CD4-positive, CD25-positive, alpha-beta regulatory T cell (primary cell): ENCODE measurements around the gene NRBF2. TPM values are rescaled to one million over a fixed set of nuclear protein-coding genes. Genes with fewer than 3 reads are reported as not detected.

Experiments
- ATAC-seq, 2 donors: fragments of 150-1000 bp; cut with Tn5 transposase; one replicate each; pipeline ENCODE4 v1.10.0; 2021; ENCODE audit warnings: low read depth in 2 of 2, moderate number of reproducible peaks in 2 of 2, moderate library complexity in 1 of 2
- DNase-seq, 3 donors: peaks; one replicate each; pipeline versions ENCODE4 v3.0.0 to v3.0.0-alpha.2; 2012 to 2022; ENCODE audit warnings: mixed read lengths in 1 of 3
- H3K27ac ChIP-seq: one replicate; pipeline ENCODE4 v1.7.0; 2013; ENCODE audit warnings: mild to moderate bottlenecking, low read length; ENCODE audit not compliant: insufficient read depth, poor library complexity, severe bottlenecking
- H3K27me3 ChIP-seq: one replicate; pipeline ENCODE4 v1.7.0; 2013; ENCODE audit warnings: low read length; ENCODE audit not compliant: control insufficient read depth, insufficient read depth
- H3K36me3 ChIP-seq: one replicate; pipeline ENCODE4 v1.7.0; 2013; ENCODE audit warnings: mild to moderate bottlenecking, low read length, moderate library complexity; ENCODE audit not compliant: control insufficient read depth, insufficient read depth
- H3K4me1 ChIP-seq: 2 replicates; pipeline ENCODE4 v1.7.0; 2013; ENCODE audit warnings: mild to moderate bottlenecking, low read length; ENCODE audit not compliant: insufficient read depth, control insufficient read depth, poor library complexity, severe bottlenecking
- H3K4me3 ChIP-seq: one replicate; pipeline ENCODE4 v1.7.0; 2013; ENCODE audit warnings: low read depth, mild to moderate bottlenecking, low read length, moderate library complexity
- H3K9me3 ChIP-seq, 2 experiments: 1 replicate in 1 of 2; 2 replicates in 1 of 2; pipeline ENCODE4 v1.7.0; 2013; ENCODE audit warnings: low read length in 2 of 2, mild to moderate bottlenecking in 1 of 2, moderate library complexity in 1 of 2; ENCODE audit not compliant: control insufficient read depth in 2 of 2
- H3K27ac Mint-ChIP-seq, 3 donors: one replicate each; pipeline ENCODE4 v1.8.0; 2020 to 2022; ENCODE audit warnings: mild to moderate bottlenecking in 3 of 3, mixed read lengths in 3 of 3, moderate library complexity in 2 of 3
- H3K27me3 Mint-ChIP-seq: one replicate; pipeline ENCODE4 v1.8.0; 2022; ENCODE audit warnings: mild to moderate bottlenecking, mixed read lengths
- H3K36me3 Mint-ChIP-seq: one replicate; pipeline ENCODE4 v1.8.0; 2020; ENCODE audit warnings: mixed read lengths
- H3K4me1 Mint-ChIP-seq, 4 donors: one replicate each; pipeline ENCODE4 v1.8.0; 2020 to 2022; ENCODE audit warnings: mixed read lengths in 4 of 4, mild to moderate bottlenecking in 1 of 4
- H3K4me3 Mint-ChIP-seq, 4 donors: one replicate each; pipeline ENCODE4 v1.8.0; 2020 to 2022; ENCODE audit warnings: mild to moderate bottlenecking in 4 of 4, mixed read lengths in 4 of 4, moderate library complexity in 3 of 4
- H3K9me3 Mint-ChIP-seq, 7 donors: one replicate each; pipeline ENCODE4 v1.8.0; 2020 to 2022; ENCODE audit warnings: mixed read lengths in 7 of 7, mild to moderate bottlenecking in 3 of 7, moderate library complexity in 2 of 7
- polyA plus RNA-seq, 4 donors: library from polyadenylated mRNA; unstranded; fragments of 300-500 nt; fragmentation: Illumina TruSeq; gene quantifications; one replicate each; pipeline ENCODE4 v1.2.3, GENCODE V29; 2021
- total RNA-seq: library from RNA; stranded (reverse); gene quantifications from one replicate; pipeline ENCODE4 v1.2.3, GENCODE V29; 2022

Gene NRBF2
- total and polyA plus RNA-seq, 5 donors from 2014 or later, result 24.4 to 38.8 (median 28.2) TPM

DNA sequence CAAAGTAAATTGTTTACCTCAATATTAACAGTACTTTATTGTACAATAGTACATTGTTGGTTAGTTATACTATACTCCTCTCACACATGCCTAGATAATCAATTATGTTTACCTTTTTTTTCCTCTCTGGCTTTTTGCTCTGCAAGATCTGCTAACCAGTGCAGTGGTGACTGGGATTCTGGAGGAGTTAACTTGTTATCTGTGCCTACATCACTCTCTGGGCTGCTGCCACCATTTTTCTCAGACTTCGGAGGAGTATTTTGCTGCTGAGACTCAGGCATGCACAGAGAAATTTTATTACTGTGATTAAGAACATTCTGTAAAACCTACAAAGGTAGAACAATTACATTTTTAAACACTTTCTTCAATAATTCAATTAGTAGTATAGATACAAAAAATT is 59.7 kb downstream of the NRBF2 start:
- H3K4me3 Mint-ChIP-seq, result no peak overlapping the region
- Histone ChIP-seq H3K36me3 (peaks cover 78% of the 10 kb centered on the region), H3K27ac (no peak overlapping the region), H3K27me3 (no peaks in the 10 kb centered on the region), H3K4me1 (no peaks in the 10 kb centered on the region), H3K9me3 (no peaks in the 10 kb centered on the region), H3K4me3 (no peak overlapping the region)
- peak overlapping the region in 1 of 3 donors; percentile 17 for H3K27ac Mint-ChIP-seq
- no peaks in the 10 kb centered on the region for H3K27me3 Mint-ChIP-seq
- ATAC-seq (no peak), DNase-seq (no peak)
- H3K4me1 Mint-ChIP-seq, result peaks cover 0 to 4% (median 2%) of the 10 kb centered on the region in 4 donors
- no peaks in the 10 kb centered on the region for H3K9me3 Mint-ChIP-seq
- H3K36me3 Mint-ChIP-seq, result peaks cover 42% of the 10 kb centered on the region

DNA sequence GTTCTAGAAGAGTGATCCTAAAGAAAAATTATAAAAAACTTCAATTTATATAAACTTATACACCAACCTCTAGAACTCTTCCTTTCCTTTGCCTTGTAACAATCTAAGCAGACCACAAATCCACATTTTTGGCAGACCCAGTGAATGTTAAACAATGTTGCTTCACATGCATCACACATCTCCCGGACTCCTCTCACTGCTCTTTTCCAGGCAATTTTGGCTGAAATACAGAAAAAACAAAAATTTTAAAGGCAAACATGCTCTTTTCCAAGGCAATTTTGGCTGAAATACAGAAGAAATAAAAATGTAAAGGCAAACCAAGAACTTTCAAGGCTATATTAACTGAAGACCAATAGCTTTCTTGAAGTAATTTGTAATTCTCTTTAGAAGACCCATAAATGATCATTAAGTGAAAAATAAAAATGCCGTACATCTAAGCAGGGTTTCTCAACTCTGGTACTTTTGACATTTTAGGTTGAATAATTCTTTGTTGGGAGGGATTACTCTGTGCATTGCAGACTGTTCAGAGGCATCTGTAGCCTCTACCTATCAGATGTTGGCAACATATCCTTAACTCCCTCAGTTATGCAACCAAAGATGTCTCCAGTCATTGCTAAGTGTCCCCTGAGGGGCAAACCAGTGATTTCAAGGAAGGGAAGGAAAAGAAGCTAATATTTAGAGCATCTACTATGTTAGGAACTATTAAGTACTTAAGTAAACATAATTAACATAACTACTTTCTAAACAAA is 64.4 kb downstream of the NRBF2 start:
- no peak overlapping the region for H3K4me3 Mint-ChIP-seq
- Histone ChIP-seq H3K9me3 (no peaks in the 10 kb centered on the region), H3K36me3 (peaks cover 70% of the 10 kb centered on the region), H3K27me3 (no peaks in the 10 kb centered on the region), H3K4me3 (no peak overlapping the region), H3K27ac (no peak overlapping the region), H3K4me1 (no peaks in the 10 kb centered on the region)
- no peak for ATAC-seq
- peaks cover 0 to 12% (median 5%) of the 10 kb centered on the region in 4 donors for H3K4me1 Mint-ChIP-seq
- no peak for DNase-seq
- no peaks in the 10 kb centered on the region for H3K9me3 Mint-ChIP-seq
- peaks cover 27% of the 10 kb centered on the region for H3K36me3 Mint-ChIP-seq
- H3K27ac Mint-ChIP-seq, result peak overlapping the region in 1 of 3 donors; percentile 59
- no peaks in the 10 kb centered on the region for H3K27me3 Mint-ChIP-seq

DNA sequence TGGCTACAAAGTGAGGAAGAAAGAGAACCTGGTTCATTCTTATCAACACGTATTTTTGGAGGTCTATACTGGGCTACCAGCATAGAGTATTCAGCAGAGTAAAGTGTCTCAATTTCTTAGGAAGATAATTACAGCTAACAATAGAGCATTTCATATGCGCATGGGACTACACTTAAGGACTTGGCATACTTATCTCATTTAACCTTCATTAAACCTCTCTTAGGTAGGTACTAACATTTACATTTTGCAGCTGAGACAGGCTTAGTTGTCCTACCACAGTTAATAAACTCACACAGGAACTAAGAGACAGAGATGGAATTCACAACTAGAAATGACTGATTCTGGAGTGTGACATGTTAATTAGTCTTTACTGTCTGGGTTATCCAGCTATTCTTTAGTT is 66.6 kb downstream of the NRBF2 start:
- Histone ChIP-seq H3K4me1 (peaks cover 2% of the 10 kb centered on the region), H3K9me3 (no peaks in the 10 kb centered on the region), H3K4me3 (no peak overlapping the region), H3K36me3 (peaks cover 59% of the 10 kb centered on the region), H3K27ac (no peak overlapping the region), H3K27me3 (no peaks in the 10 kb centered on the region)
- H3K9me3 Mint-ChIP-seq, result no peaks in the 10 kb centered on the region
- H3K4me3 Mint-ChIP-seq, result no peak overlapping the region
- H3K27ac Mint-ChIP-seq, result no peak overlapping the region
- peaks cover 8 to 16% (median 11%) of the 10 kb centered on the region in 4 donors for H3K4me1 Mint-ChIP-seq
- ATAC-seq (no peak), DNase-seq (no peak)
- peaks cover 18% of the 10 kb centered on the region for H3K36me3 Mint-ChIP-seq
- no peaks in the 10 kb centered on the region for H3K27me3 Mint-ChIP-seq

DNA sequence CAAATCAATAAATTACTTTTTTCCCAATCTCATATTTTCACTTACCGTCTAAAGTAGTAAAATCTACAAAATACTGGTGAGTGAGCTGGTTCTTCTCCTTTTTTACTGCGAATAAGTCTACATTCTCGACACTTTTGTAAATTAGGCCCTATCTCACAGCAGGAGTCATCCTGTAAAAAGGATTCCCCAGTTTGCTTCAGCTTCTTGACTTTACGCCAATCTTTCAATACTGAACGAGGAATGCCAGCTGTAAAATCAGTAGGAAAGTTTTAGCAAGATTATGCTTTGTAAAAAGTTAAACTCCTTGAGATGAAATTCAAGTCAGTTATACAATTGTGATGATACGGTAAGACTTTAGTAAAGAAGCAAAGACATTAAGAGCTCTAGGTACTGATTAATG is 67.3 kb downstream of the NRBF2 start:
- DNase-seq, result no peak
- no peak for ATAC-seq
- Mint-ChIP-seq H3K27ac (no peak overlapping the region), H3K9me3 (no peaks in the 10 kb centered on the region), H3K4me1 (peaks cover 16 to 21% (median 17%) of the 10 kb centered on the region in 4 donors), H3K27me3 (no peaks in the 10 kb centered on the region), H3K4me3 (no peak overlapping the region), H3K36me3 (peaks cover 22% of the 10 kb centered on the region)
- Histone ChIP-seq H3K36me3 (peaks cover 56% of the 10 kb centered on the region), H3K4me1 (peaks cover 9% of the 10 kb centered on the region), H3K9me3 (no peaks in the 10 kb centered on the region), H3K27me3 (no peaks in the 10 kb centered on the region), H3K27ac (no peak overlapping the region), H3K4me3 (no peak overlapping the region)

DNA sequence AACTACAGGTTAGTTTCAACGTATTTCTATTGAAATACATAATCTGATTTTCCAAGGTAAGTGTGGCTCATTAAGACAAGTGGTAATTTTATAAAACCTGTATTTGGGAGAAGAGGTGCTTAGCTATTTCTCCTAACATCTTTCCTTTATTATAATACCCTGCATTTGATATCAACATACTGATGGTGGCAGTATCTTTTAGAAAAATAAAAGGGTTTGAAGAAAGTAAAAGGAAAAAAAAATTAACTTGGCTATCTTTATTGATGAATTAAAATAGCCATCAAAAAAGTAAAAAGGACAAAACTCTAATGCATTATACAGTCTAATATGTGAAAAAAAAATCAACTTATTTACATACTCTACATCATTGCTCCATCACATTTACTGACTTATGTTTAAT is 68.0 kb downstream of the NRBF2 start:
- DNase-seq (no peak), ATAC-seq (no peak)
- Histone ChIP-seq H3K4me3 (no peak overlapping the region), H3K36me3 (peaks cover 56% of the 10 kb centered on the region), H3K27ac (no peak overlapping the region), H3K4me1 (peaks cover 14% of the 10 kb centered on the region), H3K9me3 (no peaks in the 10 kb centered on the region), H3K27me3 (no peaks in the 10 kb centered on the region)
- Mint-ChIP-seq H3K27ac (no peak overlapping the region), H3K4me3 (no peak overlapping the region), H3K9me3 (no peaks in the 10 kb centered on the region), H3K36me3 (peaks cover 26% of the 10 kb centered on the region), H3K4me1 (peaks cover 16 to 24% (median 21%) of the 10 kb centered on the region in 4 donors), H3K27me3 (no peaks in the 10 kb centered on the region)
